Placental epithelial cell (primary cell): ENCODE data around the gene LTK. TPM values are rescaled to one million over a fixed set of nuclear protein-coding genes. Genes with fewer than 3 reads are reported as not detected.

Source experiments
- total RNA-seq: library from RNA; depleted of rRNA; stranded (reverse); fragments of >200 nt; gene quantifications from 2 replicates; pipeline ENCODE4 v1.2.3, GENCODE V29; 2012

Gene LTK
- under 0.01 TPM in 1 of 2 replicates, not detected in the other for total RNA-seq

DNA sequence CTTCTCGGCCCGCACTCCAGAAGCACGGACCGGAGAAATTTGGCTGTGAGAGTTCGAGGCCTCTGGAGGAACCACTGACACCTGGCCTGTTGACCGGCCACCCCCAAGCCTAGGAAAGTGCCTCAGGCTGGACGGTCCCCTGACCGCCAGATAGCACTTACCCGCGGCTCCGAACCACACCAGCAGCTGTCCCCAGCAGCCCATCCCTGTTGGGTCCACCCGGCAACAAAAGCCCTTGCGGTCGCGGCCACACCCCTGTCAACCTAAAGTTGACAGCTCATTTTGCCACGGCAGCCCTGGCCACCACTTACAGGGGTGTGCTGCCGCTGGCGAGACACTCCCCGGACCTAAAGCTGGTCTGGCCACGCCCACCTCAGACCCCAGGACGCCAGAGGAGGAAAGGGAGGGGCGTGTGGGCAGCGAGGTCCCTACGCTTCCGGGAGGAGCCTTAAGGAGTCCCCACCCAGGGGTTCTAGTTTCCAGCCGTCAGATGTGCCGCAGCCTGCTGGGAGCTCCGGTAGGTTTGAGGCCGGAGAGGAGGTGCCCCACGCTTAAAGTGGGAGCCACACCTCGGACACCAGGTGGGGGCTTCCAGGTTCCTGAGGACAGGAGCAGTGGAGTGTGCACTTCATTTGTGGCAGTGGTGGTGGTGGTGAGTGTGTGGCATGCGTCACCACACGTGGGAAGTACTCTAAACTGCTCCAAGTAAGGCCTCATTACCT is at the start of gene LTK:
TSS of gene LTK (minus strand) at position 322 of the 722 bp plus-strand sequence. CDS start at position 204, 118 bp downstream.

DNA sequence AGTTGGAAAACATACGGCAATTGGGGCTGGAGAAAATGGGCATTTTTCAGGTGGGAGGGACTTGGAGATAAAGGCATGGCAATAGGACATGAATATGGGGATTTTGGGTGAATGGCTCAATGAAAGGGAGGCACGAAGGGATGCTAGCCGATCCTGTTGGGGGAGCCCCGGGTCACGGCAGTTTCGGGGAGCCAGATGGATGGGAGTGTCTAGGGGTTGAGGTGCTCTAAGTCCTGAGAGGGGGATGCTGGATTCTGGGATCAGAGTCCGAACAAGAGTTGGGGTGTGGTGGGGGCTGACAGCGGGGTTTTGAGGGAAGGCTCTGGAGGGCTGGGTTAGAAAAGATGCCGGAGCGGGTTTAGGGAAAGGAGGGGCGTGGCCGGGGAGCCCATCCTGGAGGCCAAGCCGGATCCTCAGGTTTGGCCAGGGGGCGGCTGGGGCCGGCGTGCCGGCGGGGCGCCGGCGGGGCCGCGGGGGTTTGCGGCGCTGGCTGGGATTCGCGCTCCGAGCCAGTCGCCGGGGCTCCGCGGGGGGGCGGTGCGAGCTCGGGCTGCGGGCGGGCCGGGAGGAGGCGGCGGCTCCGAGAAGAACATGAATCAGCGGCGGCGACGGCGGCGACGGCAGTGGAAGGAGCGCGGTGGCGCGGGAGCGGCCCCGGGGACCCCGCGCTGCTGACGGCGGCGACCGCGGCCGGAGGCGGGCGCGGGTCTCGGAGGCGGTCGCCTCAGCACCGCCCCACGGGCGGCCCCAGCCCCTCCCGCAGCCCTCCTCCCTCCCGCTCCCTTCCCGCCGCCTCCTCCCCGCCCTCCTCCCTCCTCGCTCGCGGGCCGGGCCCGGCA is 45.0 kb upstream of the LTK start, which contains the start of gene TYRO3:
TSS of gene TYRO3 (plus strand) at position 813 of the 839 bp plus-strand sequence. CDS start 46 bp downstream, outside the sequence.

GRCh38 chr15:41493205-41493901 is 20.3 kb downstream of the LTK start, which contains the start of gene ITPKA:
TSS of gene ITPKA (plus strand) at chr15:41493874. CDS start at chr15:41493928, 54 bp downstream.

Other genes starting within 250 kb of the LTK start
- 2.7 and 4.1 TPM in 2 replicates for gene OIP5, start 181.2 kb downstream of the LTK start, total RNA-seq
- 11.8 and 26.8 TPM in 2 replicates for gene NUSAP1, start 180.9 kb downstream of the LTK start, total RNA-seq
- 13.0 and 16.3 TPM in 2 replicates for gene NDUFAF1, start 111.3 kb downstream of the LTK start, total RNA-seq
- 15.6 and 18.8 TPM in 2 replicates for gene RTF1, start 96.7 kb downstream of the LTK start, total RNA-seq
- under 0.01 TPM in 1 of 2 replicates, not detected in the other for gene ITPKA, start 20.0 kb downstream of the LTK start, total RNA-seq
- gene RPAP1, start 30.4 kb upstream of the LTK start, total RNA-seq = 18.1 and 21.4 TPM in 2 replicates
- 7.8 and 12.6 TPM in 2 replicates for gene TYRO3, start 45.4 kb upstream of the LTK start, total RNA-seq
- gene MGA, start 146.6 kb upstream of the LTK start, total RNA-seq = 33.4 and 37.3 TPM in 2 replicates